ENCODE measurements around the gene MTHFSD. TPM values are rescaled to one million over a fixed set of nuclear protein-coding genes. Genes with fewer than 3 reads are reported as not detected.

MTHFSD gene
- total RNA-seq, 2 experiments from 2014 or later = 7.3 to 7.9 TPM

GRCh38 chr16:86537486-86537885 lies 17.5 kb downstream of the MTHFSD start:
- no peaks in the 10 kb centered on the region for H3K4me1 Mint-ChIP-seq (ENCODE audit: low read depth)
- no peaks in the 10 kb centered on the region for H3K4me1 ChIP-seq (ENCODE audit: insufficient read depth, low read length)
- ChIA-PET POLR2A (no interaction called here), CTCF (no interaction called here)
- peaks cover 90% of the 10 kb centered on the region for H3K36me3 Mint-ChIP-seq (ENCODE audit: low read depth)
- H3K36me3 ChIP-seq (ENCODE audit: insufficient read depth, low read length) = peaks cover 52% of the 10 kb centered on the region
- H3K27ac ChIP-seq (ENCODE audit: low read depth in 1 of 2, low read length in 2 of 2) = no peak overlapping the region
- intact Hi-C loops (cut with DNase I, micrococcal nuclease) = no loop called here
- no peak for TF ChIP-seq CTCF (IDR thresholded peaks at IDR 0.05)
- no peak overlapping the region for H3K4me3 Mint-ChIP-seq
- H3K27me3 Mint-ChIP-seq = no peaks in the 10 kb centered on the region
- no peaks in the 10 kb centered on the region for H3K9me3 Mint-ChIP-seq
- H3K27me3 ChIP-seq (ENCODE audit: control insufficient read depth in 1 of 2, insufficient read depth in 2 of 2, low read length in 2 of 2) = no peaks in the 10 kb centered on the region
- no peak overlapping the region for H3K27ac Mint-ChIP-seq
- H3K4me3 ChIP-seq (ENCODE audit: low read length) = no peak overlapping the region
- DNase-seq (no peak), ATAC-seq (ENCODE audit: poor library complexity) (no peak)
- no peaks in the 10 kb centered on the region for H3K9me3 ChIP-seq (ENCODE audit: control insufficient read depth in 1 of 2, insufficient read depth in 1 of 2, low read length in 2 of 2)

GRCh38 chr16:86536621-86537020 lies 18.4 kb downstream of the MTHFSD start:
- Mint-ChIP-seq H3K27ac (no peak overlapping the region), H3K27me3 (no peaks in the 10 kb centered on the region), H3K36me3 (ENCODE audit: low read depth) (peaks cover 85% of the 10 kb centered on the region), H3K9me3 (no peaks in the 10 kb centered on the region), H3K4me1 (ENCODE audit: low read depth) (no peaks in the 10 kb centered on the region), H3K4me3 (no peak overlapping the region)
- intact Hi-C loops (cut with DNase I, micrococcal nuclease) = no loop called here
- no peaks in the 10 kb centered on the region for H3K9me3 ChIP-seq (ENCODE audit: control insufficient read depth in 1 of 2, insufficient read depth in 1 of 2, low read length in 2 of 2)
- CTCF ChIA-PET = no interaction called here
- no peak for TF ChIP-seq CTCF (IDR thresholded peaks at IDR 0.05)
- POLR2A ChIA-PET = no interaction called here
- DNase-seq (no peak), ATAC-seq (ENCODE audit: poor library complexity) (no peak)
- H3K4me1 ChIP-seq (ENCODE audit: insufficient read depth, low read length) = no peaks in the 10 kb centered on the region
- H3K27me3 ChIP-seq (ENCODE audit: control insufficient read depth in 1 of 2, insufficient read depth in 2 of 2, low read length in 2 of 2) = no peaks in the 10 kb centered on the region
- peaks cover 47% of the 10 kb centered on the region for H3K36me3 ChIP-seq (ENCODE audit: insufficient read depth, low read length)
- H3K4me3 ChIP-seq (ENCODE audit: low read length) = no peak overlapping the region
- no peak overlapping the region for H3K27ac ChIP-seq (ENCODE audit: low read depth in 1 of 2, low read length in 2 of 2)

- H3K27me3 ChIP-seq (ENCODE audit: control insufficient read depth in 1 of 2, insufficient read depth in 2 of 2, low read length in 2 of 2) = no peaks in the 10 kb centered on the region
- DNase-seq (no peak), ATAC-seq (ENCODE audit: poor library complexity) (no peak)
- H3K9me3 Mint-ChIP-seq = no peaks in the 10 kb centered on the region
- H3K4me1 ChIP-seq (ENCODE audit: insufficient read depth, low read length) = no peaks in the 10 kb centered on the region
- intact Hi-C loops (cut with DNase I, micrococcal nuclease) = no loop called here
- no peak overlapping the region for H3K4me3 ChIP-seq (ENCODE audit: low read length)
- no peaks in the 10 kb centered on the region for H3K4me1 Mint-ChIP-seq (ENCODE audit: low read depth)
- H3K9me3 ChIP-seq (ENCODE audit: control insufficient read depth in 1 of 2, insufficient read depth in 1 of 2, low read length in 2 of 2) = no peaks in the 10 kb centered on the region
- ChIA-PET CTCF (no interaction called here), POLR2A (no interaction called here)
- no peak overlapping the region for H3K27ac ChIP-seq (ENCODE audit: low read depth in 1 of 2, low read length in 2 of 2)
- peaks cover 32% of the 10 kb centered on the region for H3K36me3 ChIP-seq (ENCODE audit: insufficient read depth, low read length)
- no peak overlapping the region for H3K4me3 Mint-ChIP-seq
- no peak overlapping the region for H3K27ac Mint-ChIP-seq
- TF ChIP-seq CTCF (IDR thresholded peaks at IDR 0.05) = no peak
- peaks cover 70% of the 10 kb centered on the region for H3K36me3 Mint-ChIP-seq (ENCODE audit: low read depth)
- H3K27me3 Mint-ChIP-seq = no peaks in the 10 kb centered on the region
Observed at GRCh38 chr16:86534779-86535615, 20.0 kb downstream of the MTHFSD start.
